WTC11 (cell line): Measurements from ENCODE around the gene PCBP3.

ENCODE experiments used
- KAT7 ChIP-seq: sonication (generic); formaldehyde crosslinking; IDR thresholded peaks from 2 replicates; pipeline ENCODE4 v1.8.1; 2023; ENCODE audit warnings: missing genetic modification reagents, mild to moderate bottlenecking, borderline replicate concordance
- TEAD4 ChIP-seq: sonication (generic); formaldehyde crosslinking; IDR thresholded peaks from 2 replicates; pipeline ENCODE4 v1.8.0; 2022; ENCODE audit warnings: mild to moderate bottlenecking, missing genetic modification reagents
- ZNF121 ChIP-seq: sonication (generic); formaldehyde crosslinking; IDR thresholded peaks from 2 replicates; pipeline ENCODE4 v1.8.0; 2023; ENCODE audit warnings: missing genetic modification reagents
- TF ChIP-seq, protein P1 (sequence below): sonication (generic); formaldehyde crosslinking; IDR thresholded peaks from 2 replicates; pipeline ENCODE4 v1.8.1; 2022; ENCODE audit warnings: missing genetic modification reagents, borderline replicate concordance
- TF ChIP-seq, protein P2 (sequence below): sonication (generic); formaldehyde crosslinking; IDR thresholded peaks from 2 replicates; pipeline ENCODE4 v1.8.0; 2022; ENCODE audit warnings: mild to moderate bottlenecking, missing genetic modification reagents
- TF ChIP-seq, protein P3 (sequence below): fragments of 200-600 bp; IDR thresholded peaks from 2 replicates; pipeline ENCODE4 v1.8.0; 2022; ENCODE audit warnings: antibody characterized with exemption
- TF ChIP-seq, protein P4 (sequence below): sonication (generic); formaldehyde crosslinking; IDR thresholded peaks from 2 replicates; pipeline ENCODE4 v1.8.1; 2023; ENCODE audit warnings: mild to moderate bottlenecking, missing genetic modification reagents

DNA sequence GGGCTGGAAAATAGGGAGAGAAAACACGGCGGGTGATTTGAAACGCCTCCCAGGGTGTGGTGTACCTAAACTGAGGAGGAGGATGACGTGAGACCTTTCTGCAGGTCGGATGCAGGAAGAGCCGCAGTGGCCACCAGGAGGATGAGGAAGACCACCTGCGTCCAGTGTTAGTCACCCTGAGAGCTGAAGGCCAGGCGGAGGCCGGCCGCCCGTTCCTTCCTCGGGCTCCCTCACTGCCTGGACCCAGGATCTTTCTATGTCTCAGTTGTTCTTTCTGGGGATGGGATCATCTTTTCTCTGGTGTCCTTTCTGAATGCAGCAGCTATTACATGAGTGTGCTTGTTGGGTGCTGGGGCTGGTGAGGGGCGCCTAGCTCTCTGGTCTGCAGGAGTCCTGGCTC is 263.3 kb downstream of the PCBP3 start:
- TF ChIP-seq TEAD4 (no peak), ZNF121 (CRISPR knock-in tag) (no peak), KAT7 (CRISPR knock-in tag) (no peak)
- TF ChIP-seq, protein P1, sequence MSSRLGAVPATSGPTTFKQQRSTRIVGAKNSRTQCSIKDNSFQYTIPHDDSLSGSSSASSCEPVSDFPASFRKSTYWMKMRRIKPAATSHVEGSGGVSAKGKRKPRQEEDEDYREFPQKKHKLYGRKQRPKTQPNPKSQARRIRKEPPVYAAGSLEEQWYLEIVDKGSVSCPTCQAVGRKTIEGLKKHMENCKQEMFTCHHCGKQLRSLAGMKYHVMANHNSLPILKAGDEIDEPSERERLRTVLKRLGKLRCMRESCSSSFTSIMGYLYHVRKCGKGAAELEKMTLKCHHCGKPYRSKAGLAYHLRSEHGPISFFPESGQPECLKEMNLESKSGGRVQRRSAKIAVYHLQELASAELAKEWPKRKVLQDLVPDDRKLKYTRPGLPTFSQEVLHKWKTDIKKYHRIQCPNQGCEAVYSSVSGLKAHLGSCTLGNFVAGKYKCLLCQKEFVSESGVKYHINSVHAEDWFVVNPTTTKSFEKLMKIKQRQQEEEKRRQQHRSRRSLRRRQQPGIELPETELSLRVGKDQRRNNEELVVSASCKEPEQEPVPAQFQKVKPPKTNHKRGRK (CRISPR knock-in tag), result no peak
- TF ChIP-seq, protein P2, sequence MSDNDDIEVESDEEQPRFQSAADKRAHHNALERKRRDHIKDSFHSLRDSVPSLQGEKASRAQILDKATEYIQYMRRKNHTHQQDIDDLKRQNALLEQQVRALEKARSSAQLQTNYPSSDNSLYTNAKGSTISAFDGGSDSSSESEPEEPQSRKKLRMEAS (CRISPR knock-in tag), result no peak
- TF ChIP-seq, protein P3, sequence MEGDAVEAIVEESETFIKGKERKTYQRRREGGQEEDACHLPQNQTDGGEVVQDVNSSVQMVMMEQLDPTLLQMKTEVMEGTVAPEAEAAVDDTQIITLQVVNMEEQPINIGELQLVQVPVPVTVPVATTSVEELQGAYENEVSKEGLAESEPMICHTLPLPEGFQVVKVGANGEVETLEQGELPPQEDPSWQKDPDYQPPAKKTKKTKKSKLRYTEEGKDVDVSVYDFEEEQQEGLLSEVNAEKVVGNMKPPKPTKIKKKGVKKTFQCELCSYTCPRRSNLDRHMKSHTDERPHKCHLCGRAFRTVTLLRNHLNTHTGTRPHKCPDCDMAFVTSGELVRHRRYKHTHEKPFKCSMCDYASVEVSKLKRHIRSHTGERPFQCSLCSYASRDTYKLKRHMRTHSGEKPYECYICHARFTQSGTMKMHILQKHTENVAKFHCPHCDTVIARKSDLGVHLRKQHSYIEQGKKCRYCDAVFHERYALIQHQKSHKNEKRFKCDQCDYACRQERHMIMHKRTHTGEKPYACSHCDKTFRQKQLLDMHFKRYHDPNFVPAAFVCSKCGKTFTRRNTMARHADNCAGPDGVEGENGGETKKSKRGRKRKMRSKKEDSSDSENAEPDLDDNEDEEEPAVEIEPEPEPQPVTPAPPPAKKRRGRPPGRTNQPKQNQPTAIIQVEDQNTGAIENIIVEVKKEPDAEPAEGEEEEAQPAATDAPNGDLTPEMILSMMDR, result no peak
- TF ChIP-seq, protein P4, sequence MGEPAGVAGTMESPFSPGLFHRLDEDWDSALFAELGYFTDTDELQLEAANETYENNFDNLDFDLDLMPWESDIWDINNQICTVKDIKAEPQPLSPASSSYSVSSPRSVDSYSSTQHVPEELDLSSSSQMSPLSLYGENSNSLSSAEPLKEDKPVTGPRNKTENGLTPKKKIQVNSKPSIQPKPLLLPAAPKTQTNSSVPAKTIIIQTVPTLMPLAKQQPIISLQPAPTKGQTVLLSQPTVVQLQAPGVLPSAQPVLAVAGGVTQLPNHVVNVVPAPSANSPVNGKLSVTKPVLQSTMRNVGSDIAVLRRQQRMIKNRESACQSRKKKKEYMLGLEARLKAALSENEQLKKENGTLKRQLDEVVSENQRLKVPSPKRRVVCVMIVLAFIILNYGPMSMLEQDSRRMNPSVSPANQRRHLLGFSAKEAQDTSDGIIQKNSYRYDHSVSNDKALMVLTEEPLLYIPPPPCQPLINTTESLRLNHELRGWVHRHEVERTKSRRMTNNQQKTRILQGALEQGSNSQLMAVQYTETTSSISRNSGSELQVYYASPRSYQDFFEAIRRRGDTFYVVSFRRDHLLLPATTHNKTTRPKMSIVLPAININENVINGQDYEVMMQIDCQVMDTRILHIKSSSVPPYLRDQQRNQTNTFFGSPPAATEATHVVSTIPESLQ (CRISPR knock-in tag), result no peak
